Measurements from ENCODE around the gene KIF26B.
A peak's percentile ranks its signal among the peaks of the same experiment; 100 is the strongest.

KIF26B gene

DNA sequence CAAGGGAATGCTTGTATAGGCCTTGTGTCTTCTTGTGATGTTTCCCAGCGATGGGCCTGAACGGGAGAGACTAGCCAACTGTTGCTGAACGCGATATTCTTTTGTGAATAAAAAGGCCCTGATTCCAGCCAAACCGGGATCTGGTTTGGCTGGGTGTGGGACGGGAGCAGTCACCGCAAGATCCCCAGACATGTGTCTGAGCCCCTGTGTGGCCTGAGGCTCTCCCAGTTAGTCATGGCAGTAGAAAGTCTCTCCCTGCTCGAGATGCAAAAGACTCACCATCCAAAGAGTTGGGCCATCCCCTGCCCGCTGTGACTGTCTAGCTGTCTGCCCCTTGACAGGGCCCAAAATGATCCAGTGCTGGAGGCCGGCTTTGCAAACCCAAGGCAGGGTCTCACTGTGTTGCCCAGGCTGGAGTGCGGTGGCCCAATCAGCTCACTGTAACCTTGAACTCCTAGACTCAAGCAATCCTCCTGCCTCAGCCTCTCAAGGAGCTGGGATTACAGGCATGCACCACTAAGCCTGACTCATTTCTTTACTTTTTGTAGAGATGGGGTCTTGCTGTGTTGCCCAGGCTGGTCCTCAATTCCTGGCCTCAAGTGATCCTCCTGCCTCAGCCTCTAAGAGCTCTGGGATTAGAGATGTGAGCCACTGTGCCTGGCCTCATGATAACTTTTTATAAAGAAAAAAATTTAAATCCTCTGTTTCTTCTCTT lies 56.4 kb downstream of the KIF26B start:
- no peak for DNase-seq

- no peak for DNase-seq
Observed at GRCh38 chr1:245211761-245212160, 57.0 kb downstream of the KIF26B start.

GRCh38 chr1:245212221-245212710 lies 57.5 kb downstream of the KIF26B start:
- no peak for DNase-seq

- peak; percentile 66 for DNase-seq
Observed at GRCh38 chr1:245213066-245213831, 58.5 kb downstream of the KIF26B start.

GRCh38 chr1:245215071-245215470 lies 60.3 kb downstream of the KIF26B start:
- DNase-seq: no peak

GRCh38 chr1:245216366-245217115 lies 61.8 kb downstream of the KIF26B start:
- peak; percentile 47 for DNase-seq

DNA sequence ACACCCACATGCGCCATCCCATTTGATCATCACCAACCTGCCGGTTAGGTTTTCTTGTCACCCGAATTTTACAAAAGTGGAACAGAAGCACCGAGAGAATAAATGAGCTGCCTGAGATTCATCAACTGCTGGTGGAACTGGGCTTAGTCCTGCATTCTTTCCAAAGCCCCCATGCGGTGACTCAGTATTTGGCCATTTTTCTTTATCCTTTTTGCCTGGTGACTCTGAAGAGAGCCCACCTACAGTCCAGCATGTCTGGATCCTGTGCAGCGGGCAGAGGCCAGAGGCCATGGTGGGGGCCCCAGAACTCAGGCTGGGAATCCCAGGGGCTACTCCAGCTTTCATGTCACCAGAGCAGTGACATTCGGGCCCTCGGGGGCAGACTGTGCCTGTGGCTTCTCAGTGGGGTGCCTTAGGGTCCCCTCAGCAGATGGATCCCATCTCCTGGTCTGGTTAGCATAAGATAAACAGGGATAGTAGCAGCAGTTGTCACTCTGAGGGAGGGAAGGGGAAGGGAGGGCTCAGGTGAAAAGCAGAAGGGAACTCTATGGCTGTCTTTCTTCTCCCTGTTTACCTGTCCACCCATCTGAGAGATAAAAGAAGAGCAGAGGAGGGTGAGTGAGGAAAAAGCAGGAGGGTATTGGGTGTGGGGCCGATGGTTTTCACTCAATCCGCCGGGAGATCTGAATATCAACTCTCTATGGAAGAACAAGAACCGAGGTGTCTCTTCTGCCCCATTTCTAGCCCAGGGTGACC lies 63.2 kb downstream of the KIF26B start:
- DNase-seq: no peak

DNA sequence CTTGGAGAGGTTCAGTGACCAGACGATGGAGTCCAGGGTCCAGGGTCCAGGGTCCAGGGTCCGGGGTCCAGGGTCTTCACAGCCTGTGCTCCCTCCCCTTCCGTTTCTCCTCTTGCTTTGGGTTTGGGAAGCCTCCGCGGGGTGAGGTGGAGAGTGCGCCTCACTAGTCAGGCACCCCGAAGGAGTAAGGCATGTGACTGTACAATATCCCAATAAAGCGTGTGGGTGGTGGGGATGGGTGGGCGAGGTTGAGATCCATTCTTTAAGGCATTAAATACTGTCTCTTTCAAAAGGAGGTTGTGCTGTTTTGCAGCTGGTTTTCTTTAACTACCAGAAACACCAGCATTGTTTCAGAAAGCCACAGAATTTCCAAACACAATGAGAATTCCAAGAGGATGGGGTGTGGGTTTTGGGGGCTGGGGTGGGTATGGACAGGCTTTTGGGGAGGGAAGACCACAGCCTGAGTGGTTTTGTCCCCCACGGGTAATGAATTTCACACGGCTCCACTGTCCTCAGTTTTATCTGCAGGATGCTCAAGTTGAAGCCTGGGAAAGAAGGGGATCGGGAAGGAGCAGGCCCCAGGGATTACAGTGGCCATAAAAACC lies 65.7 kb downstream of the KIF26B start:
- no peak for DNase-seq

DNA sequence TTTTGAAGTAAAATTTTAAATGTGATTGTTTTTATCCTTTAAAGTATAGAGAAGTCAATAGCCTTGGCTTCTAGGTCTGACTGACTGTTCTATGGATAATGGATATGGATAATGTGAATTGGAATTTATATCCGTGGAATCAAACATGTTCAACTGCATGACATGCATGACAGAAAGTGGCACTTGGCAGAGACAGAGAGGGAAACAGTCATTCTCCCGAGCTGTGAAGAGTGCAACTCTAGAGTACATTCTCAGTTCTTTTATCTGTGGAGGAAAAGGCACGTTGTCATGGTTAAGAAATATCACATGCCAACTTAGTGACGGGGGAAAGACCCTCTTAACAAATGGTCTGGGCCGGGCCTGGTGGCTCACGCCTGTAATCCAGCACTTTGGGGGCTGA lies 67.0 kb downstream of the KIF26B start:
- no peak for DNase-seq

DNA sequence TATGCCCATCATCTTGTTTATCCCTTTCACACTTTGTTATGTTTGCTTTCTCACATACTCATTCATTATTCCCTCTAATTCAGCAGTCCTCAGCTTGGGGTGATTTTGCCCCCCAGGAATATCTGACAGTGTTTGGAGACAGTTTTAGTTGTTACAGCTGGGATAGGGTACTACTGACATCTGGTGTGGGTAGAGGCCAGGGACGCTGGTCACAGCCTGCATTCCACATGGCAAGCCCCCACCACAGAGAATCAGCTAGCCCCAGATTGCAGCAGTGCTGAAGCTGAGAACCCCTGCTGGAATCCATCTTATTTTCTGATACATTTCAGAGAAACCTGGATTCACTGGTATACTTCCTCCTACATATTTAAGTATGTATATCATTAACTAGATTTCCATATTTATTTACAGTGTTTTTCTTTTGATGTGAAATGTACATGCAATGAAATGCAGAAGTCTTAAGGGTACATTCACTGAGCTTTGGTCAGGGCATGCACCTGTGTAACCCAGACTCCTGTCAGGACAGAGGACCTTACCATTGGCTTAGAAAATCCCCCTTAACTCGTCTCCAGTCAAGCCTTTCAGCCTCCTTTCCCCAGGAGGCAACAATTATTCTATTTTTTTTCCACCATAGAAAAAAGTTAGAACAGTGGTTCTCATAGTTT lies 68.3 kb downstream of the KIF26B start:
- no peak for DNase-seq

DNA sequence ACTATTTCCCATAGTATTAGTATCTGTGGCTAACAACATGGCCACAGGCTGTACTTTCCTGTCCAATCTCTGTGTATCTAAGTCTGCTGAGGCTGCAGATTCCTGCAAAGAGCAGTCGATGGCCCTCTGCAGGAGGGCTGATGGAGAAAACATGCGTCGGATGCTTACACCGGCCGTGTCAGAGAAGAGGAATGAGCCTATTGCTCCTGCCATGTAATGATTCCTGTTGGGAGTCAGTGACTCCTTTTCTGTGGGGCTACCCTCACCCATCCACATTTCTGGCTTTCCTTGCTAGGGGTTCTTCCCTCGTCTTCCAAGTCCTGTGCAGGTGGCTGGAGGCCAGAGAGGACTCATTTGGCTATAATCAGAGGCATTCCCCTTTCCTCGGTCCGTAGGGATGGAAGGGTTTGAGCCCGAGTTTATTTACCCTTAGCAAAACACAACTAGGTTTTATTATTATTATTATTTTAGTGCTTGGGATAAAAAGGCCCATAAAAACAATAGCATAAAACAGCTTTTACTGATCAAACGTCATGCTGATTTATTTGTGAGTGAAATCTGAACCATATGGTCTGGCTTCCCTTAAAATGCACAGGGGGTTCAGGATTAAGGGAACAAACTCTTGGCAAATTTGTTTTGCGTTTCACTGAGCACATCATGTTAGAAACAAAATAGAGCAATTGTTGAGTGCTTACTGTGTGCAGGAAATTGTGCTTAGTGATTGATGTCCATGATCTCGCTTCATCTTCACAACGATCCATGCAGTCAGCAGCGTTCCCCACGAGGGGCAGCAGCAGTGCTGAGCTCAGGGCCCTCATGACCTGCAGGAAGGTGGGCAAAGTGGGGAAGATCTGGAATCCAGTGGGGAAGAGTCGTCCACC lies 70.8 kb downstream of the KIF26B start:
- peak; percentile 35 for DNase-seq

- no peak for DNase-seq
Observed at GRCh38 chr1:245226203-245226499, 71.4 kb downstream of the KIF26B start.

DNA sequence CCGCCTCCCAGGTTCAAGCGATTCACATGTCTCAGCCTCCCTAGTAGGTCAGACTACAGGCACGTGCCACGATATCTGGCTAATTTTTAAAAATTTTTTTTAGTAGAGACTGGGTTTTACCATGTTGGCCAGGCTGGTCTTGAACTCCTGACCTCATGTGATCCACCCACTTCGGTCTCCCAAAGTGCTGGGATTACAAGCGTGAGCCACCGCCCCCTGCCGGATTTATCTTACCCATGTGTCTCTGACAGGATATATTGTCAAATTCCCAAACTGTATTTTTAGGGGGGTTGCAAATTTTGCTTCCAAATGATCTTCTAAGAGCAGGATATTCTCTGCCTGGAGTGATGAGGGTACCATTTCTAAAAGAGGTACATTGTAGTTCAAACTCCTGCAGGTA lies 74.3 kb downstream of the KIF26B start:
- no peak for DNase-seq

DNA sequence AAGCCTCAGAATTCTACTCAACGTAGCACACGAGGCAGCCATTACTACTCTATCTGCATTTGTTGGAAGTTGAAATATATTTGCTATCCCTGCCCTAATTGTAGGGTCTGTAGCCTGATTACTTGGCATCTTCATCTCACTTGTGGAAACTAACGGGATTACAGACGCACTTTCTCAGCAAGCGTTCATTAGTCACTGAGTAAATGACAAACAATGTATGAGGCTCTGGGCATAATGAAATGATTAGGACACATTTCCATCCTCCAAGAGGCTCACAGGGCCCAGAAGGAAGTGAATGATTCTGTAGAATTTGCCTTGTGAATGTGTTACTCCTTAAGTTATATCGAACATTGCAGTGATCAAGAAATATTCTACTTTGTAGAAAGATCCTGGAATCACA lies 78.1 kb downstream of the KIF26B start:
- DNase-seq: no peak

DNA sequence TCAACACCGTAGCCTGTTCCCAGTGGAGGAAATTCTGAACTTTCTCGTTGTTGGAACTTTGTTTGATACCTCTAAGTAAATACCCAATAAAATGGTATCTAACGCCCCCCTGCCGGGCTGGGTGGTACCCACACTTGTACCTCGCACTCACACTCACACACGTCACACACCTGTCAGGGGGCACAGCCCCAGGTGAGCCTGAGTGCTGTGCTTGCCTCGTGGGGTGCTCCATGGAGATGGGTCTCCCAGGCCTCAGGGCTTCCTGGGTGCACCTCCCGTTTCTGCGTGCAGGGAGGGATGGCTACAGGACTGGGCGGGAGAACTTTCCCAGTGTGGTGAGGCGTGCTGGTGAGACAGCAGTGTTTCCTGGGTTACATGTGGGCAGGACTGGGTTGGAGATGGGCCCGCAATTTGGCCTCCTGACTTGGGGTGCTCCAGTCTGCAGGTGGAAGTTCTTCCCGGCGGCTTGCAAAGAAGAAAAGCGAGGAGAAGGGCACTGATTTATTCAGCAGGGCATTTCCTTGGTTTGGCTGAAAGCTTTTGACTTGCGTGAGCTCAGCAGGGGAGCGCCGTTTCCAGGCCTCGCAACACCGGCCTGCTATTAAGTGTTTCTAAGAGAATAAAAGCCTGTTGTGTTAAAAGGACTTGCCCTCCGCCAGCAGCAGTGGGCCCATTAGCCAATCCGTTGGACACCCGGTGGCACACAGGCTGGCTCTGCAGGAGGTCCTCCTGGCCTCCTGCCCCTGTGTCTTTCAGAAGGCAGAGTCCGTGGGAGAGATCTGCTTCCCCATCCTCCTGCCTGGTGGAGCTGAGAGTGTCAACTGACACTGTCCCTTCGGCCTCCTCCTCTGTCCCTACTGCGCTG lies 79.7 kb downstream of the KIF26B start:
- DNase-seq: peak; percentile 92

- no peak for DNase-seq
Observed at GRCh38 chr1:245235156-245235555, 80.4 kb downstream of the KIF26B start.

DNA sequence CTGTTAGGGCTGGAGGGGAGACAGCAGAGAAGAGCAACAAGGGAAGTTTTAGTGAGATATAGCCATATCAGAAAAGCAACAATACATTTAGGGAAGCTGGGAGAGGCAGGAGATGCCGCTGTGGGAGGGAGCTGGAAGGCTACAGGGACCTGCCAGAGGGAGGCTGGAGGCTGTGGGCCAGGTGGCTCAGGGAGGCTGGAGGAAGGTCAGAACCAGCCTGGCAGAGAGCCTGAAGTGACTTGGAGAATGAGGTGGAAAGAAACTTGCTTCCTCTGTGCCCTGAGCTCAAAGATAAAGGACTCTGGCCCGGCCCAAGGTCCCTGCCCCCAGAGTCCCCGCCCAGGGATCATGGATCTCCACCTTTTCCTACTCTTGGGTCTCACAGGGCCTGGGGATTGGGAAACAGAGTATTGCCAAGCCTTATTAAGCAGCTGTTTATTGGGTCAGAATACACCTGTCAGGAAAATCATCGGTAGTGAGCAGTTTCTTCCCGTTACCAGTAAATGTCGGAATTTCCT lies 85.9 kb downstream of the KIF26B start:
- no peak for DNase-seq

- DNase-seq: no peak
Observed at GRCh38 chr1:245241526-245242130, 86.8 kb downstream of the KIF26B start.

GRCh38 chr1:245242989-245243388 lies 88.2 kb downstream of the KIF26B start:
- DNase-seq: no peak
